HCT116 (cell line): Measurements from ENCODE around the gene B4GALNT2. TPM values are rescaled to one million over a fixed set of nuclear protein-coding genes. Genes with fewer than 3 reads are reported as not detected.

Experiments used
- ATAC-seq: fragments of 200-7000 bp; cut with Tn5 transposase; 2 replicates; pipeline ENCODE4 v1.9.1; 2020; ENCODE audit warnings: mild to moderate bottlenecking, moderate library complexity
- BruUV-seq: library from RNA; stranded (reverse); fragments of 400-500 nt; replicated peaks from 2 replicates; lab custom pipeline; 2021; lab: Mats Ljungman, UMichigan
- CTCF ChIA-PET: fragments of 300-600 bp; sonication (Branson Sonifier 250); formaldehyde crosslinking; loops from one replicate; lab custom pipeline; 2021; ENCODE audit warnings: antibody characterized with exemption; lab: Charles Lee
- POLR2A ChIA-PET: fragments of 300-600, 350-600 bp; sonication (Branson Sonifier 250); formaldehyde crosslinking; loops from one replicate; lab custom pipeline; 2021; ENCODE audit warnings: antibody characterized with exemption; lab: Charles Lee
- RAD21 ChIA-PET, 2 experiments: fragments of 300-600 bp; sonication (Branson Sonifier 250); formaldehyde crosslinking; loops; one replicate each; lab custom pipeline; 2023; ENCODE audit warnings: low total read pairs in 2 of 2; ENCODE audit not compliant: uncharacterized antibody in 2 of 2, unreplicated experiment in 2 of 2, low non-redundant PET in 1 of 2; lab: Charles Lee
- DNase-seq: peaks from one replicate; pipeline ENCODE4 v3.0.0-alpha.2; 2010; ENCODE audit warnings: low read depth, low spot score
- H2AFZ ChIP-seq: fragments of 200-600 bp; shearing (Covaris generic), sonication (generic); 2 replicates; pipeline ENCODE4 v1.6.1; 2017; ENCODE audit warnings: low read depth, mixed run types, mixed read lengths, antibody characterized with exemption, low read length; ENCODE audit not compliant: poor library complexity, severe bottlenecking
- H3K27ac ChIP-seq: 2 replicates; pipeline ENCODE4 v1.5.1; 2012; ENCODE audit warnings: low read depth, low read length
- H3K27me3 ChIP-seq: fragments of 200-600 bp; sonication (generic); 2 replicates; pipeline ENCODE4 v1.6.1; 2016; ENCODE audit warnings: mixed run types, low read length, mixed read lengths; ENCODE audit not compliant: insufficient read depth
- H3K36me3 ChIP-seq, 2 experiments: fragments of 200-500 bp in 1 of 2; fragments of 200-600 bp in 1 of 2; sonication (Bioruptor generic) in 1 of 2; sonication (generic) in 1 of 2; 2 replicates each; pipeline versions ENCODE4 v1.5.1 to v1.6.1; 2014 to 2016; ENCODE audit warnings: low read length in 2 of 2, inconsistent platforms in 1 of 2, mixed read lengths in 1 of 2, mixed run types in 1 of 2; ENCODE audit not compliant: insufficient read depth in 2 of 2, control insufficient read depth in 1 of 2
- H3K4me1 ChIP-seq, 2 experiments: fragments of 200-600 bp in 1 of 2; sonication (generic) in 1 of 2; 2 replicates each; pipeline versions ENCODE4 v1.5.1 to v1.6.1; 2012 to 2017; ENCODE audit warnings: low read length in 2 of 2, inconsistent platforms in 1 of 2, mild to moderate bottlenecking in 1 of 2, mixed read lengths in 1 of 2, mixed run types in 1 of 2, moderate library complexity in 1 of 2; ENCODE audit not compliant: insufficient read depth in 2 of 2, control insufficient read depth in 1 of 2
- H3K4me2 ChIP-seq: fragments of 200-600 bp; sonication (generic); 2 replicates; pipeline ENCODE4 v1.6.1; 2017; ENCODE audit warnings: mixed run types, low read length, mixed read lengths
- H3K4me3 ChIP-seq, 2 experiments: fragments of 200-600 bp in 1 of 2; sonication (generic) in 1 of 2; replicated peaks in 1 of 2; 2 replicates each; pipeline ENCODE4 v1.5.1; 2011 to 2016; ENCODE audit warnings: low read length in 2 of 2, control low read depth in 1 of 2, low read depth in 1 of 2, mild to moderate bottlenecking in 1 of 2, mixed read lengths in 1 of 2, mixed run types in 1 of 2
- H3K79me2 ChIP-seq: fragments of 200-600 bp; sonication (generic); 2 replicates; pipeline ENCODE4 v1.6.1; 2017; ENCODE audit warnings: mild to moderate bottlenecking, mixed run types, low read length, moderate library complexity, mixed read lengths; ENCODE audit not compliant: insufficient read depth
- H3K9ac ChIP-seq: fragments of 200-600 bp; sonication (generic); 2 replicates; pipeline ENCODE4 v1.6.1; 2016; ENCODE audit warnings: low read length, mixed read lengths
- H3K9me2 ChIP-seq: fragments of 200-600 bp; sonication (generic), shearing (Covaris generic); 2 replicates; pipeline ENCODE4 v1.6.1; 2017; ENCODE audit warnings: mixed run types, mild to moderate bottlenecking, moderate library complexity; ENCODE audit not compliant: insufficient read depth
- H3K9me3 ChIP-seq, 2 experiments: fragments of 200-500 bp in 1 of 2; fragments of 200-600 bp in 1 of 2; sonication (Bioruptor generic) in 1 of 2; sonication (generic) in 1 of 2; 2 replicates each; pipeline ENCODE4 v1.6.1; 2014 to 2017; ENCODE audit warnings: low read length in 2 of 2, mixed read lengths in 2 of 2, inconsistent platforms in 1 of 2, low read depth in 1 of 2, mild to moderate bottlenecking in 1 of 2, mixed run types in 1 of 2, moderate library complexity in 1 of 2; ENCODE audit not compliant: control insufficient read depth in 1 of 2, insufficient read depth in 1 of 2
- H4K20me1 ChIP-seq: fragments of 200-600 bp; sonication (generic), shearing (Covaris generic); 2 replicates; pipeline ENCODE4 v1.6.1; 2017; ENCODE audit warnings: mixed run types, mild to moderate bottlenecking, moderate library complexity; ENCODE audit not compliant: insufficient read depth
- CBX3 ChIP-seq: IDR thresholded peaks from 2 replicates; pipeline ENCODE4 v1.6.1; 2012; ENCODE audit warnings: low read depth
- CEBPB ChIP-seq: IDR thresholded peaks from 2 replicates; pipeline ENCODE4 v1.6.1; 2012; ENCODE audit warnings: low read depth
- EGR1 ChIP-seq: IDR thresholded peaks from 2 replicates; pipeline ENCODE4 v1.6.1; 2012; ENCODE audit warnings: low read depth
- ELF1 ChIP-seq: IDR thresholded peaks from 2 replicates; pipeline ENCODE4 v1.6.1; 2012; ENCODE audit warnings: low read depth, borderline replicate concordance
- EZH2 ChIP-seq: fragments of 200-600 bp; sonication (generic); IDR thresholded peaks from 2 replicates; pipeline ENCODE4 v1.6.1; 2017; ENCODE audit warnings: antibody characterized with exemption, mixed run types
- JUND ChIP-seq: IDR thresholded peaks from 2 replicates; pipeline ENCODE4 v1.6.1; 2012
- POLR2A ChIP-seq: IDR thresholded peaks from 2 replicates; pipeline ENCODE4 v1.7.0; 2011; ENCODE audit warnings: borderline replicate concordance; ENCODE audit not compliant: insufficient read depth, insufficient read length; ENCODE audit errors: extremely low read depth
- SP1 ChIP-seq: IDR thresholded peaks from 2 replicates; pipeline ENCODE4 v1.6.1; 2012; ENCODE audit warnings: low read depth
- ZNF274 ChIP-seq: fragments of 200-500 bp; sonication (Bioruptor generic); IDR thresholded peaks from 2 replicates; pipeline ENCODE4 v1.6.1; 2014; ENCODE audit warnings: mild to moderate bottlenecking, low read depth, low read length, inconsistent platforms
- intact Hi-C: fragments of 100-400 bp; cut with micrococcal nuclease; formaldehyde crosslinking; loops from 2 replicates; pipeline ENCODE4 v1.10.0; 2022
- total RNA-seq: library from RNA; stranded (reverse); gene quantifications from one replicate; pipeline ENCODE4 v1.2.1, GENCODE V29; 2021; ENCODE audit not compliant: unreplicated experiment
- TF ChIP-seq, protein P1 (sequence below): IDR thresholded peaks from 2 replicates; pipeline ENCODE4 v1.6.1; 2012

The B4GALNT2 gene
- total RNA-seq, 1 experiment from 2014 or later = not detected

DNA sequence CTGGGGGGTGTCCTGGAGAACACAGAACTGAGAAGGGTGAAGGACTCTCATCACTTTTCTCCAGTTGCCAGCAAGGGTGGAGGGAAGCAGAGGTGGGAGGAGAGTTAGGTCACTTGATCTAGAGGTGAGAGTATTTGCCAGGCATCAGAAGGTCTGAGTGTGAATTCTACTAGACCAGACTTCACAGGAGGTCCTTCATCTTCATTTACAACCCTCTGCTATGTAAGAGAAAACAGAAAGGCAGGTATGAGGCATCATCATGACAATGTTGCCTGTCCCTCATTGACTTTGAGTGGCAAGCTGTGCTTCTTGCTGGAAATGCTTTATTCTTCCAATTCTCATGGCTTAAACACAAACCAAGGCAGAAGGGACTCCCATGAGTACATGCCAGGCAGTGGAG is 45.9 kb upstream of the B4GALNT2 start:
- RAD21 ChIA-PET = no interaction called here
- DNase-seq (no peak), ATAC-seq (no peak)
- Histone ChIP-seq H3K4me2 (no peak overlapping the region), H3K9me2 (no peaks in the 10 kb centered on the region), H3K4me3 (no peak overlapping the region), H4K20me1 (no peaks in the 10 kb centered on the region), H2AFZ (no peak overlapping the region), H3K9me3 (no peaks in the 10 kb centered on the region), H3K27ac (no peak overlapping the region), H3K36me3 (no peaks in the 10 kb centered on the region), H3K27me3 (no peaks in the 10 kb centered on the region; the same call in 1 of the 2 replicates), H3K79me2 (no peaks in the 10 kb centered on the region), H3K9ac (no peak overlapping the region), H3K4me1 (no peaks in the 10 kb centered on the region)
- TF ChIP-seq JUND (no peak), CBX3 (no peak), EZH2 (no peak), SP1 (no peak), POLR2A (no peak), ZNF274 (no peak), EGR1 (no peak), CEBPB (no peak), ELF1 (no peak)
- TF ChIP-seq, protein P1, sequence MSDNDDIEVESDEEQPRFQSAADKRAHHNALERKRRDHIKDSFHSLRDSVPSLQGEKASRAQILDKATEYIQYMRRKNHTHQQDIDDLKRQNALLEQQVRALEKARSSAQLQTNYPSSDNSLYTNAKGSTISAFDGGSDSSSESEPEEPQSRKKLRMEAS = no peak
- POLR2A ChIA-PET = no interaction called here
- intact Hi-C loops = no loop called here
- no TSS peak for BruUV-seq
- CTCF ChIA-PET = no interaction called here

DNA sequence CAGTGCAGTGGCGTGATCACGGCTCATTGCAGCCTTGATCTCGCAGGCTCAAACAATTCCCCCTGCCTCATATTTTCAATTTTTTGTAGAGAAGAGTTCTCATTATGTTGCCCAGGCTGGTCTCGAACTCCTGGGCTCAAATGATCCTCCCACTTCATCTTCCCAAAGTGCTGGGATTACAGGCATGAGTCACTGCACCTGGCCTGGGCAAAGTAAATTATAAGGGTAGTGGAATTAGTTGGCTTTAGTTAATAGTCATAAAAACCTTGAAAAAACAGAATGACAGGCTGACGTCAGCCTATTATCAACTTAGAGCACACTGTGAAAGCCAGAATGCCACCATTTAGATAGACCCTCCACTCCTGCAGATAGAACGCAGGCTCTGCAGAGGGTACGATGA is 43.5 kb upstream of the B4GALNT2 start:
- no peaks in the 10 kb centered on the region for H3K9me2 ChIP-seq
- H3K4me2 ChIP-seq = no peak overlapping the region
- no peaks in the 10 kb centered on the region for H3K79me2 ChIP-seq
- BruUV-seq = no TSS peak
- H3K9ac ChIP-seq = no peak overlapping the region
- no peaks in the 10 kb centered on the region for H3K36me3 ChIP-seq
- CTCF ChIA-PET = no interaction called here
- H3K27me3 ChIP-seq = no peaks in the 10 kb centered on the region; the same call in 1 of the 2 replicates
- POLR2A ChIA-PET = no interaction called here
- RAD21 ChIA-PET = no interaction called here
- H3K4me1 ChIP-seq = no peaks in the 10 kb centered on the region
- H2AFZ ChIP-seq = no peak overlapping the region
- ATAC-seq = no peak
- intact Hi-C loops = no loop called here
- no peaks in the 10 kb centered on the region for H4K20me1 ChIP-seq
- H3K4me3 ChIP-seq = no peak overlapping the region
- no peak overlapping the region for H3K27ac ChIP-seq
- no peak for DNase-seq
- TF ChIP-seq EGR1 = no peak
- H3K9me3 ChIP-seq = no peaks in the 10 kb centered on the region
